Inflammatory macrophage treated with lipopolysaccharide for 4 hours (primary cell): Measurements from ENCODE around the gene SUGP2.
"Not testable (repeated sequence)": the region's sequence is repeated elsewhere in the genome, so short reads cannot be mapped to it uniquely, and the experiment has no call there.

Experiments
- DNase-seq: peaks from one replicate; pipeline ENCODE4 v3.0.0-alpha.2; 2020

SUGP2 gene

GRCh38 chr19:19028526-19028925 is 4.8 kb downstream of the SUGP2 start:
- DNase-seq = no peak

- DNase-seq = no peak
These were observed 6.1 kb downstream of the SUGP2 start for GRCh38 chr19:19027228-19027627.

DNA sequence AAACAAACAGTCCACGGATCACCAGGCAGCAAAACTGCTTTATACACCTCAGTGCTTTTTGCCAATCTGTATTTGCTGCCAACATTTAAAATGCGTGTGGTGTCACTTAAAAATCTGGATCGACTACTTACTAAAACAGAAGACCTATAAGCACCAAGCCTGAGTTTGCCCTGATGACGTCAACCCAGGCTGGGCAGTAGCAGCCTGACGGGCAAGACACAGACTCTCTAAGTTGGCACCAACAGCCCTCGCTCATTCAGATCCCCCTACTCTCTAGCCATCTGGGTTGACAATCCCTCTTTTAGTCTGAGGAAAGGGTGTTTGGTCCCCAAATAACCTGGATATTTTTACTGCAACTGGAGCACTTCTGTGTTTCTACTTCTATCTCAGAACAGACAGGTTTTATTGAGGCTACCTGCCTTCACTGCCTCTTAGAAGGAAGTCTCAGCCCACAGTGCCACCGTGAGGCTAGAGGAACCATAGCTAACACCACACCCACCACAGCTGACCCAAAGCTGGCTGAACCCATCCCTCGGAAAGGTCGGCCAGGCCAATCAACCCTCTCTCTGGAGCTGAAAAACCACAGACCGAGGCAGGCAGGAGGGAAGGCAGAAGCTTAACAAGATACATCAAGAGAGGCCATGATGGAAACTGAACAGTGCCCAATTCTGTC is 6.9 kb downstream of the SUGP2 start:
- peak; percentile 6 for DNase-seq

DNA sequence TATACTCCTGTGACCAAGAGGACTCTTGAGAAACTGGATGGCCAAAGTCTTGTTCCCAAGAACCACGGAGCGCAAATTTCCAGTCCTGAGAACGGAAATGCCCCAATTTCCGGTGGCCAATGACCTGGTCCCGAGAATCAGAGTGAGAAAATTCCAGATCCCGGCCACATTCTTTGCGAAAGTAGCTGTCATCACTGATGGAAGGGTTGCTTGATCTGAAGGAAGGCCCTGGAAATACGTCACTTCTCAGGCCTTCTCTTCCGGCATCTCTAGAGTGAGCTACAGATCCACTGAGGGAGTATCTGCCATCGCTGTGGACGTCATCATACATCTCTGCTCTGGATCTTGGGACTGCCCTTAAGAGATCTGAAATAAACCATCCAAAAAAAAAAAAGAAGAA is 7.5 kb downstream of the SUGP2 start:
- DNase-seq = no peak

- DNase-seq = not testable (repeated sequence)
These were observed 9.9 kb downstream of the SUGP2 start for GRCh38 chr19:19023376-19023775.

DNA sequence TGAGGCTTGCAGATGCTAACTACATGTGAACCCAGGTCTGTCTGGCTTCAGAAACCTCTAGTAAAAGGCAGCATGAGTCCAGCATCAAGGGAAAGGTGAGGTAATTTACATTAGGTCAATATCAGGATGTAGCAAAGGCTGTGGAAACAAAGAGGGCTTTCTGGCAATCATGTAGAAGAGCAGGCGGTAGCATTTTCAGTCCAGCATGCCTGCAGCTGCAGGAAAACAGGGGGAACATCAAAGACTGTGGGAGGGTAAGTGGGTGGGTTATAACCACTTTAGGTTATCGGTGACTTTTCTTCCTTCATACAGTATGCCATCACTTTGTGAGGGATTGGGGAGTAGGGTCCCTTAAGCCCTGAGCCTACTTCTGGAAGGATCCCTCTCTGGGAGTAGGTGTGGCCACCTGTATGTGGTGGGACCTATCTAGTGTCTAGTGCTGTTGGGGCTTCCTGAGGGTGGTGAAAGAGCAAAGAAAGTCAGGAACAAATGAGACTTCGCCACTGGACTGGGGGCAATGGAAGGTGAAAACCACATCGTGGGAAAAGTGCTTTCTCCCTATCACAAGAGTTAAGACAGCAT is 10.8 kb downstream of the SUGP2 start:
- DNase-seq = no peak

DNA sequence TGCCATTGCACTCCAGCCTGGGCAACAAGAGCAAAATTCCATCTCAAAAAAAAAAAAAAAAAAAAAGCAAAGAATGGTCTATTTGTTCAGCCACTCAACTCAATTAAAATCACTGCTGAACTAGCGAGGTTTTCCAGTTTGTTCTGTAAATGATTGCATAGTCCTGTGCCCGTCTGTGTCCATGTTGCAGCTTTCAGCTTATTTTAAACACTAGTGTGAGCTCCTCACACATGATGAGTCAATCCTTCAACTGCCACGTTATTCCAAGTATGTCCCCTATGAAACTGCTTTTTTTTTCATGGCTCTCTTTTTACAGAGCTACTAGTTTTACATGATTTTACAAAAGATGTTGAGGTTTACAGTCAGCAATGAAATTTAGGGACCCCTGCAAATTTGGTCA is 12.2 kb downstream of the SUGP2 start:
- no peak for DNase-seq

DNA sequence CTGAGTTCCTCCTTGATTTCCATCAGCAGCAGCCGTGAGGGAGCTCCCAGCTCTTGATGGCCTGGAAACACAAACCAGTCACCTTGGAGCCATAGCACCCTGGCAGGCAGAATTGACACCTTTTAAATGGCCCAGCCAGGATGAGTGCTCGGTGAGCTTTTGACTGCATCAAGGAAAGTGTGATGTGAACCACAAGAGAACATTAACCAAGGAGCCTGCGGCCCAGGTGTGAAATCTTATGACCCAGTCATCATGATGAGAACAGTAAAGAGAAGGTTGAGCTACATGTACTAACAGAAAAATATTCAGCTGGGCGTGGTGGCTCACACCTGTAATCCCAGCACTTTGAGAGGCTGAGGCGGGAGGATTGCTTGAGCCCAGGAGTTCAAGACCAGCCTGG is 22.8 kb downstream of the SUGP2 start:
- DNase-seq = no peak

DNA sequence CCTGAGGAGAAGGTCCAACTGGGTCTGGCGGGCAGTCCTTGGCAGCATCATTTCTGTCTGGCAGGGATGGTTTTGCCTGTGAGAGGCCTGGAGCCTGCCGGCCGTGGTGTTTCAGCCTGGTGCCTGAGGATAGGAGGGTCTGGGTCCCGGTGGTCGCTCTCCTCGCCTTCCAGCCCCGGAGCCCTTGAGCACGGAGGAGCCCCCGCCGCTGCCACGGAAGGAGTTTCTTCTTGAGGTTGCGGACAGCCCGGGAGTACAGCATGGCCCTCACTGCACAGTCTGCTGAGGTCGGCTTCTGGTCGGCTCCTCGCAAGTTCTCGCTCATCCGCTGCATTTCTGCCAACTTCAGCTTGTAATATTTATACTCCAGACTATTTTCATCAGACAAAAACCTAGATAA is 23.4 kb downstream of the SUGP2 start:
- no peak for DNase-seq

DNA sequence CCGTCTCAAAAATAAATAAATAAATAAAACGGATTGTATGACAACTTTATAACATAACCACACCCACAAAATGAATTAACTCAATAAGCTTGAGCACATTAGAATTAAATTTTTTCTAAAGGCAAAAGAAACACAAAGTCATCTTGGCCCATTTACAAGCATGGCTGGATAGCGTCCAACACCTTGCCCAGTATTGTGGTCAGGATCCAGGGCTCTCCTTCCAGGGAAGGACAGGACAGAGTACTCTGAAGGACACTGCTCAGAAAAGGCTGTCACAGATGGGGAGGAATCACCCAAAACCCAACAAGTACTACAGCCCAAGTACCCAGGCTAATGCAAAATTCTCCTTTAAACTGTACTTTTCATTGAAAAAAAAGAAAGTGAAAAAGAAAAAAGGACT is 27.1 kb downstream of the SUGP2 start:
- no peak for DNase-seq

GRCh38 chr19:19004144-19004543 is 29.2 kb downstream of the SUGP2 start:
- DNase-seq = no peak

DNA sequence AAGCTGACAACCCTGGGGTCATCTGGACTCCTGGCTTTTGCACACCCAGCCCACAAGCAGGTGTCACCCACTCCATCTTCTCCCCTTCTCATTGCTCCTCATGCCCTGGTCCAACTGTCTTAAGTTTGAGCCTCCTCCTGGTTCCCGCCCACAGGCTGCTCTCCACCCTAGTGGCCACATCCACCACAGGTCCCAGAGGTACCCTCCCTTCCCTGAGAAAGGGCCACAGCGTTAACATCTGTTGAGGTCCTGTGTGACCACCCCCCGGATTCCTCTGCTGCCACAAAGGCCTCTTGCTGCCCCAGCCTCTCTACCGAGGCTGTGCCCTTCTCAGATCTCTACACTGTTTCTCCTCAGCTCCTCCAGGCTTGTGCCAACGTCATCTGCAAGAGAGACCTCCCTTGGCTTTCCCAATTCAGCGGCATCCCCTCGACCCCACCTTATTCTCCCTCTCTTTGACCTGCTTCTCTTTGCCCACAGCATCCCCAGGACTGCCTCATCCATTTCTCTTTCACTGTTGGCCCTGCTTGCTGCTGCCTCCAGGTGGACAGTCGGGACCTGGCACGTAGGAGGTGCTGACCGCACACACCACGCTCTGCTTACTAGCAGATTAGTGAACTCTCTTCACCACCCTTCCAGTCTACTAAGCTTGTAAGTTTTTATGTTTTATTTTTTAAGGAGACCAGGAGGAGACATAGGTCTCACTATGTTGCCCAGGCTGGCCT is 33.3 kb downstream of the SUGP2 start:
- DNase-seq = no peak

GRCh38 chr19:18999016-18999758 is 34.1 kb downstream of the SUGP2 start:
- no peak for DNase-seq

DNA sequence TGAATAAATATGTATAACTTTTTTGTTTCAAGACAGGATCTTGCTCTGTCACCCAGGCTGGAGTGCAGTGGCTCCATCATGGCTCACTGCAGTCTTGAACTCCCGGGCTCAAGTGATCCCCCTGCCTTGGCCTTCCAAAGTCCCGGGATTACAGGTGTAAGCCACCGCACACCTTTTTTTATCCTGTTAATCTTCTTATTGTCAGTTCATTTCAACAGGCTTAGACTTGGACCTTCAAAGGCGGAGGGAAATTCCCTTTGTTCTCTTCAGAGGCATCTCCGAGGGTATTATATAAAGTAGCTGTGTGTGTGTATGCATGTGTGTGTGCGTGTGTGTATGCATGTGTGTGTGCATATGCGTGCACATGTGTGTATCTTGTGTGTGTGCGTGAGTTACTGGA is 35.0 kb downstream of the SUGP2 start:
- no peak for DNase-seq

GRCh38 chr19:18996796-18997394 is 36.4 kb downstream of the SUGP2 start:
- no peak for DNase-seq

- no peak for DNase-seq
These were observed 37.0 kb downstream of the SUGP2 start for GRCh38 chr19:18996351-18996750.

GRCh38 chr19:18995804-18996241 is 37.5 kb downstream of the SUGP2 start:
- DNase-seq = peak; percentile 91

DNA sequence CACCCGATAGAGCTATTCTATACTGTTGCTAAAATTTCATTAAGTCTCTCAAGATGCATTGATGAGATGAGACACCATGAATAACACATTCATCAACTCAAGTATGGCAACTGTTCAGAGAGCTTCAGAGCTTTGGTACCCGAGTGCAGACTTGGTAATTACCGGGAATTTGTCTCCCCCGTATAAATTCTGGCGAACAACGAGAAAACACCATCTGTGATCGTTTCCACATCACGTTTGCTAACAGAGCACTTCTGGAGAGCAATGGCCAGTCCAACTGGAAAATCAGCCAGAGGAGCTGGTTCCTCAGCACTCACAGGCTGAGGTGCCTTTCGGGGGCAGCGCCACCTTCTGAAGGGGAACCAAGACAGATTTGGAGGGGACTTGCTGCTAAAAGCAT is 40.2 kb downstream of the SUGP2 start:
- no peak for DNase-seq

DNA sequence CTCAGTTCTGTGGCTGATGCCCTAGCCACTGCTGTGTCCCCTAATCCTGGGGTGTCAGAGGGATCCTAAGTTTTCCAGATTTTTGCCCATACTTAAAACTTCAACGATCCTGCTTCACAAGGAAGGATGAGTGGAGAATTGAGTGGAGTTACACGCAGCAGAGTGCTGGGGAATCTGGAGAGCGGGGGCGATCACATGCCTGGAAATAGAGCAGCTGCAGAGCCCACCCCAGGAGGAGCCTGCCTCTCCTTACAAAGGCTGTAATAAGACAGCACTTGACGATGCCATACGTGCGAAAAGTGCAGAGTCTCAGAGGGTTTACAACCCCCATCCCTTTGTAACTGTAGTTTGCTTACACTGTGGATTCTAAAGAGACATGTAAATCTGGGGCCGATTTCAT is 40.6 kb downstream of the SUGP2 start:
- no peak for DNase-seq

DNA sequence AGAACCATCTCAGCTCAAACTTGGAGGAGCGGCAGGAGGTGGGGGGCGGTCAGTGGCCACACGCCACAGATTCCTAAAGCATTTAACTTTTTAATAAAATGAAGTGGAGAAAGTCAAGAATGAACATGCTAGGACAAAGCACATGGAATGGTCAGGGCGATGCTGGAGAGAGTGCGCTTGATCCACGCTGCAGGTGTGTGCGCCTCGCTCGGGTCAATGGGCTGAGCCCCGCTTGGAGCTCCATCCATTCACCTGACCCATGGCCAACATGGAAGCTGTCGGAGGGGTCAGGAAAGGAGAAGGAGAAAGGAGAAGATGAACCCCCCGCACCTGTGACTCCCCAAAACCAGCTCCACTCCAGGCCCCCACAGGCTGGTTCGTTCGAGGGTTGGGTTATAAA is 41.8 kb downstream of the SUGP2 start:
- DNase-seq = no peak

DNA sequence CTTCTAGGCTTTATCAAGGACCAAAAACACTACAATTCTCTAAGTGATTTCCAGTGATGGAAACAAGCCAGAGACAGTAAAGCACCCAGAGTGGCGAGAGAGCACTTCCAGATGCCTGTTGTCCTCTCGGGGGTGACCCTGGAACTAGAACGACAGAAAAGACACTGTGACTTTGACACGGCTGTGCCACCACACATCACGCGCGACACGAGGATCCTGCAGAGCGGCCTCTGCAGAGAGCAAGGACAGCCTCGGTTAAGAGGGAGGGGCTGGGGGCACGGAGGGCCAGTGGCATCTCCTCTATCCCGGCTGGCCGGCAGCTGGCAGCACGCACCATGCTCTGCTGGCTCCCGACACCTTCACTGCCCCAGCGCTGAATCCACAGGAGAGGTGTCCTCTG is 42.3 kb downstream of the SUGP2 start:
- DNase-seq = no peak

DNA sequence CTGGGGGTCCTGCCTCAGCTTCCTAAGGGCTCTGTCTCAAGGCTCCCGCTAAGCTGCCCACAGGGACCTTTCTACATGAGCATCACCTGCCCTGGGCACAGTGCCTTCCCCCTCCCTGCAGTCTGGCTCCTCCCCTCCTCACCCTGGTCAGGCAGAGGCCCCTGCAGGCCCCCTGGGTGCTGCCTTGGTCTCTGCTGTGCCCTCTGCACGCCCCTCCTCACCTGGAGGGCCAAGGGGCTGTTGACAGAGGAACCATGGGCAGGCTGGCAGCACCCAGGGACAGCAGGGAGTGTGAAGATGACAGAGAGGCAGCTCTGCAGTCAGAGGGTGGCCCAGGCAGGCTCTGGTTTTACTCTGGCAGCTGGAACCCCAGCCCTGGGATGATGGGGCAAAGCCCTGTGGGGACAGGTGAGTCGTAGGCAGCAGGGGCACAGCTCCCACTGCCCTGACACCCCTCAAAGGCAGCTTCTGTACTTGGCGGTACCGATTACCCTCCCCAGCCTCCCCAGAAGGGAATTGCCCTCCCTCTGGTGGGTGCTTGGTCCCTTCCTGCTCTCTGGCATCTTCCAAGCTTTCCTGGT is 43.1 kb downstream of the SUGP2 start:
- no peak for DNase-seq

DNA sequence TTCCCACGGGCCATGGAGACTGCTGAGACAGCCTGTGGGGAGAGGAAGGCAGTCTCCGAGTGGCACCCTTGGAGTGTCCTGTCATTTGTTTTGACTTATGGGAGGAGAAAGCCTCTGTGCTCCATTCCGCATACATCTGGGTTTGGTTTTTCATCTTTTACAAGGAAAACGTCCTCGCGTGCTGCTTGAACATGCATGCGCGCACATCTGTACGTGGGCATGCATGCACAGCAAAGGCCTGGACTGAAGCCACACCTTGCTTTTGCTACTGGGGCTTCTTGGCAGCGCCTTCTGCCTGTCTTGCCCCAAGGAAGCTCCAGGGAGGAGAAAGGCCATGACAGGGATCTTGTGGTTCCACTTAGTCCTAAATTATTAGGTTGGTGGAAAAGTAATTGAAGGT is 44.0 kb downstream of the SUGP2 start:
- DNase-seq = no peak
